ENCODE data around the gene SULT2B1. TPM values are rescaled to one million over a fixed set of nuclear protein-coding genes. Genes with fewer than 3 reads are reported as not detected.

Gene SULT2B1
- polyA plus RNA-seq, 1 donor from 2014 or later: not detected

DNA sequence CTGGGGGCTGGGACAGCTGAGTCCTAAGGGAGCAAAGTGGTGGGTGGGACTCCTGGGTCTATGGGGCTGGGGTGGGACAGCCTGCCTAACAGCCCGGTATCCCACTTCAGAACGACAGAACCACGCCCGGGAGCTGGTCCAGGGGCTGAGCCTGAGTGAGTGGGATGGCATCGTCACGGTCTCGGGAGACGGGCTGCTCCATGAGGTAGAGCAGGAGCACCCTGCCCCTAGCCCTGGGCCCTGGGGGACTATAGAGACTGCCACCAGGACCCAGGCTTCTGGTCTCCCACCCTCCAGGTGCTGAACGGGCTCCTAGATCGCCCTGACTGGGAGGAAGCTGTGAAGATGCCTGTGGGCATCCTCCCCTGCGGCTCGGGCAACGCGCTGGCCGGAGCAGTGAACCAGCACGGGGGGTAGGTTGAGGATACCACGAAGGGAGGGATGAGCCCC, 75.9 kb downstream of the SULT2B1 start:
- no peaks in the 10 kb centered on the region for H3K9me2 ChIP-seq (ENCODE audit: insufficient read depth, low read length)
- no peaks in the 10 kb centered on the region for H4K20me1 ChIP-seq (ENCODE audit: insufficient read depth)
- H3K36me3 ChIP-seq (ENCODE audit: insufficient read depth, low read length): no peaks in the 10 kb centered on the region
- H2AFZ ChIP-seq (ENCODE audit: low read depth, low read length): no peak overlapping the region
- H3K4me2 ChIP-seq (ENCODE audit: low read length): no peak overlapping the region
- no peaks in the 10 kb centered on the region for H3K9me3 ChIP-seq (ENCODE audit: low read length)
- no peak overlapping the region for H3K27ac ChIP-seq (ENCODE audit: low read length)
- H3K27me3 ChIP-seq (ENCODE audit: insufficient read depth, low read depth, low read length): no peaks in the 10 kb centered on the region
- H3K9ac ChIP-seq (ENCODE audit: low read length): no peak overlapping the region
- H3K4me3 ChIP-seq (ENCODE audit: low read length): no peak overlapping the region
- H3F3A ChIP-seq (ENCODE audit: insufficient read depth, low read length, poor library complexity, severe bottlenecking): peaks cover 5% of the 10 kb centered on the region
- no peak for TF ChIP-seq POLR2AphosphoS5 (IDR thresholded peaks at IDR 0.05)
- no peak for TF ChIP-seq EZH2 (IDR thresholded peaks at IDR 0.05; ENCODE audit: borderline replicate concordance, insufficient read depth, low read length, poor library complexity, severe bottlenecking)
- TF ChIP-seq TAF1 (IDR thresholded peaks at IDR 0.05; ENCODE audit: low read depth): no peak
- H3K79me2 ChIP-seq (replicated peaks; ENCODE audit: insufficient read depth, low read length): peaks cover 16% of the 10 kb centered on the region

DNA sequence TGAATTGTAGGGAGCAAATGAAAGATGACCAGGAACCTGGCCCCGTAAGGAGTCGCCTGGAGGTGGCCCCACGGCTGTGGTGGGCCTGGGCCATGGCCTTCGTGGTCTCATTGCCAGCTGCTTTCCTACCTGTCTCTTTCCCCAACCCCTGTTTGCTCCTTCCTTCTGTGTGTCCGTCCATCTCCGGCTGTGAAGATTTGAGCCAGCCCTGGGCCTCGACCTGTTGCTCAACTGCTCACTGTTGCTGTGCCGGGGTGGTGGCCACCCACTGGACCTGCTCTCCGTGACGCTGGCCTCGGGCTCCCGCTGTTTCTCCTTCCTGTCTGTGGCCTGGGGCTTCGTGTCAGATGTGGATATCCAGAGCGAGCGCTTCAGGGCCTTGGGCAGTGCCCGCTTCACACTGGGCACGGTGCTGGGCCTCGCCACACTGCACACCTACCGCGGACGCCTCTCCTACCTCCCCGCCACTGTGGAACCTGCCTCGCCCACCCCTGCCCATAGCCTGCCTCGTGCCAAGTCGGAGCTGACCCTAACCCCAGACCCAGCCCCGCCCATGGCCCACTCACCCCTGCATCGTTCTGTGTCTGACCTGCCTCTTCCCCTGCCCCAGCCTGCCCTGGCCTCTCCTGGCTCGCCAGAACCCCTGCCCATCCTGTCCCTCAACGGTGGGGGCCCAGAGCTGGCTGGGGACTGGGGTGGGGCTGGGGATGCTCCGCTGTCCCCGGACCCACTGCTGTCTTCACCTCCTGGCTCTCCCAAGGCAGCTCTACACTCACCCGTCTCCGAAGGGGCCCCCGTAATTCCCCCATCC, 76.7 kb downstream of the SULT2B1 start:
- H3K36me3 ChIP-seq (ENCODE audit: insufficient read depth, low read length): no peaks in the 10 kb centered on the region
- H3K27me3 ChIP-seq (ENCODE audit: insufficient read depth, low read depth, low read length): no peaks in the 10 kb centered on the region
- TF ChIP-seq EZH2 (IDR thresholded peaks at IDR 0.05; ENCODE audit: borderline replicate concordance, insufficient read depth, low read length, poor library complexity, severe bottlenecking) (no peak), MXI1 (conservative IDR thresholded peaks at IDR 0.05; ENCODE audit: poor library complexity, severe bottlenecking) (no peak), TAF1 (IDR thresholded peaks at IDR 0.05; ENCODE audit: low read depth) (no peak), POLR2AphosphoS5 (IDR thresholded peaks at IDR 0.05) (no peak), EP300 (conservative IDR thresholded peaks at IDR 0.05; ENCODE audit: poor library complexity, severe bottlenecking) (no peak), SMC3 (conservative IDR thresholded peaks at IDR 0.05; ENCODE audit: poor library complexity) (no peak), RAD21 (conservative IDR thresholded peaks at IDR 0.05) (no peak)
- TF ChIP-seq, protein P1, sequence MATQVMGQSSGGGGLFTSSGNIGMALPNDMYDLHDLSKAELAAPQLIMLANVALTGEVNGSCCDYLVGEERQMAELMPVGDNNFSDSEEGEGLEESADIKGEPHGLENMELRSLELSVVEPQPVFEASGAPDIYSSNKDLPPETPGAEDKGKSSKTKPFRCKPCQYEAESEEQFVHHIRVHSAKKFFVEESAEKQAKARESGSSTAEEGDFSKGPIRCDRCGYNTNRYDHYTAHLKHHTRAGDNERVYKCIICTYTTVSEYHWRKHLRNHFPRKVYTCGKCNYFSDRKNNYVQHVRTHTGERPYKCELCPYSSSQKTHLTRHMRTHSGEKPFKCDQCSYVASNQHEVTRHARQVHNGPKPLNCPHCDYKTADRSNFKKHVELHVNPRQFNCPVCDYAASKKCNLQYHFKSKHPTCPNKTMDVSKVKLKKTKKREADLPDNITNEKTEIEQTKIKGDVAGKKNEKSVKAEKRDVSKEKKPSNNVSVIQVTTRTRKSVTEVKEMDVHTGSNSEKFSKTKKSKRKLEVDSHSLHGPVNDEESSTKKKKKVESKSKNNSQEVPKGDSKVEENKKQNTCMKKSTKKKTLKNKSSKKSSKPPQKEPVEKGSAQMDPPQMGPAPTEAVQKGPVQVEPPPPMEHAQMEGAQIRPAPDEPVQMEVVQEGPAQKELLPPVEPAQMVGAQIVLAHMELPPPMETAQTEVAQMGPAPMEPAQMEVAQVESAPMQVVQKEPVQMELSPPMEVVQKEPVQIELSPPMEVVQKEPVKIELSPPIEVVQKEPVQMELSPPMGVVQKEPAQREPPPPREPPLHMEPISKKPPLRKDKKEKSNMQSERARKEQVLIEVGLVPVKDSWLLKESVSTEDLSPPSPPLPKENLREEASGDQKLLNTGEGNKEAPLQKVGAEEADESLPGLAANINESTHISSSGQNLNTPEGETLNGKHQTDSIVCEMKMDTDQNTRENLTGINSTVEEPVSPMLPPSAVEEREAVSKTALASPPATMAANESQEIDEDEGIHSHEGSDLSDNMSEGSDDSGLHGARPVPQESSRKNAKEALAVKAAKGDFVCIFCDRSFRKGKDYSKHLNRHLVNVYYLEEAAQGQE (IDR thresholded peaks at IDR 0.05; ENCODE audit: borderline replicate concordance): no peak
- TF ChIP-seq, protein P2, sequence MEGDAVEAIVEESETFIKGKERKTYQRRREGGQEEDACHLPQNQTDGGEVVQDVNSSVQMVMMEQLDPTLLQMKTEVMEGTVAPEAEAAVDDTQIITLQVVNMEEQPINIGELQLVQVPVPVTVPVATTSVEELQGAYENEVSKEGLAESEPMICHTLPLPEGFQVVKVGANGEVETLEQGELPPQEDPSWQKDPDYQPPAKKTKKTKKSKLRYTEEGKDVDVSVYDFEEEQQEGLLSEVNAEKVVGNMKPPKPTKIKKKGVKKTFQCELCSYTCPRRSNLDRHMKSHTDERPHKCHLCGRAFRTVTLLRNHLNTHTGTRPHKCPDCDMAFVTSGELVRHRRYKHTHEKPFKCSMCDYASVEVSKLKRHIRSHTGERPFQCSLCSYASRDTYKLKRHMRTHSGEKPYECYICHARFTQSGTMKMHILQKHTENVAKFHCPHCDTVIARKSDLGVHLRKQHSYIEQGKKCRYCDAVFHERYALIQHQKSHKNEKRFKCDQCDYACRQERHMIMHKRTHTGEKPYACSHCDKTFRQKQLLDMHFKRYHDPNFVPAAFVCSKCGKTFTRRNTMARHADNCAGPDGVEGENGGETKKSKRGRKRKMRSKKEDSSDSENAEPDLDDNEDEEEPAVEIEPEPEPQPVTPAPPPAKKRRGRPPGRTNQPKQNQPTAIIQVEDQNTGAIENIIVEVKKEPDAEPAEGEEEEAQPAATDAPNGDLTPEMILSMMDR (IDR thresholded peaks at IDR 0.05; ENCODE audit: poor library complexity, severe bottlenecking): no peak
- H3K4me3 ChIP-seq (ENCODE audit: low read length): no peak overlapping the region
- H3K9me2 ChIP-seq (ENCODE audit: insufficient read depth, low read length): no peaks in the 10 kb centered on the region
- peaks cover 16% of the 10 kb centered on the region for H3K79me2 ChIP-seq (replicated peaks; ENCODE audit: insufficient read depth, low read length)
- H3K9me3 ChIP-seq (ENCODE audit: low read length): no peaks in the 10 kb centered on the region
- no peak overlapping the region for H3K9ac ChIP-seq (ENCODE audit: low read length)
- H4K20me1 ChIP-seq (ENCODE audit: insufficient read depth): no peaks in the 10 kb centered on the region
- no peak overlapping the region for H2AFZ ChIP-seq (ENCODE audit: low read depth, low read length)
- H3K4me2 ChIP-seq (ENCODE audit: low read length): no peak overlapping the region
- peaks cover under 1% of the 10 kb centered on the region for H3F3A ChIP-seq (ENCODE audit: insufficient read depth, low read length, poor library complexity, severe bottlenecking)
- no peak overlapping the region for H3K27ac ChIP-seq (ENCODE audit: low read length)

All from neural cell (in vitro differentiated cells).